ENCODE measurements around the gene RAB3C. TPM values are rescaled to one million over a fixed set of nuclear protein-coding genes. Genes with fewer than 3 reads are reported as not detected.

The RAB3C gene, protein sequence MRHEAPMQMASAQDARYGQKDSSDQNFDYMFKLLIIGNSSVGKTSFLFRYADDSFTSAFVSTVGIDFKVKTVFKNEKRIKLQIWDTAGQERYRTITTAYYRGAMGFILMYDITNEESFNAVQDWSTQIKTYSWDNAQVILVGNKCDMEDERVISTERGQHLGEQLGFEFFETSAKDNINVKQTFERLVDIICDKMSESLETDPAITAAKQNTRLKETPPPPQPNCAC
- total RNA-seq, result not detected in 2 replicates

GRCh38 chr5:58582803-58583491 is at the start of gene RAB3C:
TSS of gene RAB3C (plus strand) at chr5:58583075. CDS start at chr5:58583209, 134 bp downstream.

Other genes with a start within 250 kb of the RAB3C start
- 96.7 and 339 TPM in 2 replicates for gene PLK2, start 123.0 kb upstream of the RAB3C start, total RNA-seq
- gene GAPT, start 91.6 kb upstream of the RAB3C start, total RNA-seq, result not detected in 2 replicates

All from aortic smooth muscle cell (primary cell).